ENCODE data around the gene RPTOR.

DNA sequence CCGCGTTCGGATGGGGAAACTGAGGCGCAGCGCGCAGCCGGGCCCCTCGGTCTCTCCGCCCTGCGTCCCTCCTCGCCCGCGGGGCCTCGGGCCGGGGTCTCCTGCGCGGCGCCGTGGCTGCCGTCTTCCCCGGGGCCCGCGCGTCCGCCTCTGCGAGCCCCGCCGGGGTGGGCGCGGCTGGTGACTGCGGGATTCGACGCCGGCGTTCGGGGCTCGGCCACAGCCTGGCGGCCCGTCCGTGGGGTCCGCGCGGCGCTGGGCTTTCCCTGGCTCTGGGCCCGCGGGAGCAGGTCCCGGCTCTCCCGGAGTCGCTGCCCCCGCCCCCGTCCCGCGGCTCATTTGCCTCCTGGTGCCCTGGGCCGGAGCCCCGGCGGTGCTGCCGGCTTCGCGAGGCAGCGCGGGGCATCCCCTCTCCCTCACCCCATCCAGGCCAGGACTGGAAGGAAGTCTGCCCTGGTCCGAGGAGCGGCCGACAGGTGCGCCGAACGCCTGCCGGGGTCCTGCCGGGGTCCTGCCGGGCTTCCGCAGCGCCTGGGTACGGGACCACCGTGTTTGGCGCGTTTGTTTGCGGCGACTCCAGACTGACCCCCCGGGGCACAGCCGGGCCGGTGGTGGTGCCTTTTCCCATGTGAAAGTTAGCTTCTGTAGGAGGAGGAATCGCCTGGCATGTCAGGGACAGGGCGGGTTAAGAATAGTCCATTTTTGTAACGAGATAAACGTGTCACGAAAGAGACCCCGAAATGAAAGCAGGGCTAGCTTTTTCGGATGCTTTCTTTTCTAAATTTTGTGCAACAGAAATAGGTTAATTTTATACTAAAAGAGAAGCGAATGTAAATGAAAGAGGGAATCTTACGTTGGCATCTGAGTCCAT is 447.7 kb downstream of the RPTOR start:
- no peak for TF ChIP-seq POLR2A (IDR thresholded peaks at IDR 0.05; ENCODE audit: low read length)
- no peak for TF ChIP-seq GATA1 (IDR thresholded peaks at IDR 0.05; ENCODE audit: low read depth, low read length)

All from erythroblast (primary cell).